HTR-8/SVneo (cell line): ENCODE data around the gene HCCS.

Experiments
- DNase-seq: peaks from one replicate; pipeline ENCODE4 v3.0.0; 2011; ENCODE audit warnings: low spot score, mixed read lengths; ENCODE audit not compliant: insufficient read length
- FAIRE-seq: peaks from 2 replicates; lab custom pipeline; 2011; peaks lifted over from hg19 to GRCh38; lab: Jason Lieb, UNC

The HCCS gene

DNA sequence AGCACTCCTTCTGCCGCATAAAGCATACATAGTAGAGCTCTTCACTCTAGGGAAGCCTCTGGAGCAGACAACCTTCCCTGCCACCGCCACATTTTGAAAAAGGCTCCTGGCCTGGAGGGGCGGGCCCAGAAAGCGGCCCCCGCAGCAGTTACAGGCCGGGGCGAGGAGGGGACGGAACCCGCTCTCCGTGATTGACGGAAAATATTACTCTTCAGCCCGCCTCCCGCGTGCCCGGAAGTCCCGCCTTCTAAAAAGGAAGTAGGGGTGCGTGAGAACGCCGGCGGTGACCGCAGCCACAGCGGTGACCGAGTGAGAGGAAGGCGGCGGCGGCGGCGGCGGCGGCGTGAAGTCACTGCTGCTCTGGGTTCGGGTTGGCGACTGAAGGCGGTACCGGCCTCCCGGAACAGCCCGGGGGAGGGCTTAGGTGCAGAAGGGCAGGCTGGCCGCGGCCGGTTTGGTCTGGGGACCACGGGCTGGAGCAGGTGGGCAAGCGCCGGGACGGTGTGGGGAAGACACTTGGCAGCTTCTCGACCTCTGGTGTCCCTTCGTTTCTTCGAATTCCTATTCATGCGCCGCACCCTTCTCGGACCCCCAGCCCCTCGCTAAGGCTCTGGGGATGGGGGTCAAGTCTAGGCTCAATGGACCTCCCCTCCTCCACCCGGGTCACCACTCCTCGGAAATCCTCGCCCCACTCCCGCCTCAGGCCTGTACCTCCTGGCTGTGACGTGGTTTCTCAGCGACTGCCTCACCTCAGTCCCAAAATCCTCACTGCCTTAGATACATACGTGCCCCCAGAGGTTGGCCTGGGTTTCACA lies at the start of gene HCCS:
Gene HCCS, plus strand, starts transcription at position 296 of the 815 bp plus-strand sequence. CDS start 729 bp downstream, outside the sequence.
- FAIRE-seq: no peak
- DNase-seq: peak; percentile 41

- no peak for DNase-seq
- no peak for FAIRE-seq
Measured at GRCh38 chrX:11064276-11064675, 46.9 kb upstream of the HCCS start.

DNA sequence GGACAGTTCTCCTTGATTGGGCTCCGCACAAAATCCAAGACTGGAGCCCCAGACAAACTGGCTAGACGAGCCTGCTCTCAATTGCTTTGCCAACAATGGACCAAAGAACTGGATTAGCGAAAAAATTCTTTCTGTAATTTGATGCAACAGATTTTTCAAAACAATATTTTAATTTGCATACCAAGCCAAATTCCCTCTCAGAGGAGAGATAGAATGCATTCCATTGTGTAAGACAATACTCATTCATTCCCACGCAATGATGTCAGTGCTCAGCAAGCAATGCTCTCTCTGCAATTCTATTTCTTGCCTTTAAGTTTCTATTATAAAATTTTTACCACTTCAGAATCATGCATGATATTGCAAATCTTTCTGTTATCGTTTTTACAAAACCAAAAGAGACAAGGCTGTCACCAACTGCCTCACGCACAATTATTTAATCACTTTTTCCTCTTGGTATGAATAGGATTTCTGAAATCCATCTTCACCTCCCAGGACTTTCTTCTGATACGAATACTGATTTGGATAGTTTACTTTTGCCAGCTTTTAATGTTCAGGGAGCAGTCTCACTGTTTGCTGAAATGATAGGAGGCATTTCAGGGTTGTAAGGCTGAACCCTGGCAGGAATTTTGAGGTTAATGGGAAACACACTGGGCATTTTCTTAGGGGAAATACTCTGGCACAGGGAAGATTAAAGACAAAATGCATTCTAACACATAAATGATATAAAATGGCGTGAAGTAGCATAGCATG lies 46.1 kb upstream of the HCCS start:
- peak; percentile 9 for FAIRE-seq
- peak; percentile 36 for DNase-seq

GRCh38 chrX:11066812-11067211 lies 44.3 kb upstream of the HCCS start:
- FAIRE-seq (no peak), DNase-seq (no peak)

DNA sequence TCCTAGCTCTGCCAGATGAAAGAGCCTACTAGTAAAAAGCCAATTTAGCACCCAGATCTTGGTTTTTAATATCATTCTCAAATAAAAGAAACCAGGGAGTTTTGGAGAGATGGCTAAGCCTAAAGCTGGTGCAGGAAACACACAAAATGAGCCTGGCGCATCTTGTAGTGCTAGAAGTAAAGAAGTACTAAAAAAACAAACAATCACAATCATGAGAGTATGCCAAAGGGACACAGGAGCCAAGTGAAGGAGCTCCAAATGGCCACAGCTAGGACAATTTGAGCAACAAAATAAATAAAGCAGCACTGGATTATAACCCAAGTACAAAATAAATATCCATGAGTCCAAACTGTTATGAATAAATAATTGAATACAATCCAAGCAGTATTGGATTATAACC lies 37.8 kb upstream of the HCCS start:
- no peak for DNase-seq
- FAIRE-seq: no peak

GRCh38 chrX:11080741-11081305 lies 30.3 kb upstream of the HCCS start:
- DNase-seq (no peak), FAIRE-seq (no peak)

GRCh38 chrX:11081511-11081910 lies 29.6 kb upstream of the HCCS start:
- DNase-seq: no peak
- FAIRE-seq: no peak

DNA sequence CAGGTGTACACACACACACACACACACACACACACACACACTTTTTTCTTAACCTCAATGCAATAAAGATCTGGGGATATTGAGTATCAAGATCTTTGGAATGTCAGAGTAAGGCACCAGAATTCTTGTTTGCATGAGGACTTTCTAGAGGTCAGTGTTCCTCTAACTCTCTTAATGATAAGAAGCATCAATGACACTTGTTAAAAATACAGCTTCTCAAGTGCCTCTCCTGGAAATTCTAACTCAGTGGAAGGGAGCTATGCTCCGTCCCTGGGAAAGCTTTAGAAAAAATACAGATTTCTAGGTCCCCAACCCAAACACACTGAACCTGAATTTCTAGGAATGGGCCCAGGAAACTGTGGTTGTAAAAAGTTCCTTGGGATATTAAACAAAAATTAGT lies 25.8 kb upstream of the HCCS start:
- DNase-seq (no peak), FAIRE-seq (no peak)

DNA sequence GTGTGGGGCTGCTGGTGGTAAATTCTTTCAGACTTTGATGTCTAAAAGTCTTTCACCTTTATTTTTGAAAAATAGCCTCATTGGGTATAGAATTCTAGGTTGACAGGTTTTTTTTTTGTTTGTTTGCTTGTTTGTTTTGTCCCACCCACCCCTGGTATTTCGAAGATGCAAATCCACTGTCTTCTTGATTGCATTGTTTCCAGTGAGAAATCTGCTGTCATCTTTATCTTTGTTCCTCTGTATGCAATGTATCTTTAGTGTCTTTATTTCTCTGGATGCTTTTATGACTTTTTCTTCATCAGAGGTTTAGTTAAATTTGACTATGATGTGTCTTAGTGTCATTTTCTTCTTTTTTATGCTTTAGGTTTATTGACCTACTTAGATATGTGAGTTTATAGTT lies 21.3 kb upstream of the HCCS start:
- no peak for DNase-seq
- FAIRE-seq: no peak

GRCh38 chrX:11097933-11098332 lies 13.2 kb upstream of the HCCS start:
- no peak for DNase-seq
- FAIRE-seq: no peak

GRCh38 chrX:11099465-11099864 lies 11.7 kb upstream of the HCCS start:
- no peak for FAIRE-seq
- no peak for DNase-seq

- DNase-seq: peak; percentile 41
- FAIRE-seq: no peak
Measured at GRCh38 chrX:11100281-11101035, 10.7 kb upstream of the HCCS start.

- no peak for DNase-seq
- FAIRE-seq: no peak
Measured at GRCh38 chrX:11103006-11103405, 8.1 kb upstream of the HCCS start.

- DNase-seq (no peak), FAIRE-seq (no peak)
Measured at GRCh38 chrX:11103751-11104150, 7.4 kb upstream of the HCCS start.

- FAIRE-seq (no peak), DNase-seq (no peak)
Measured at GRCh38 chrX:11105080-11105479, 6.1 kb upstream of the HCCS start.

DNA sequence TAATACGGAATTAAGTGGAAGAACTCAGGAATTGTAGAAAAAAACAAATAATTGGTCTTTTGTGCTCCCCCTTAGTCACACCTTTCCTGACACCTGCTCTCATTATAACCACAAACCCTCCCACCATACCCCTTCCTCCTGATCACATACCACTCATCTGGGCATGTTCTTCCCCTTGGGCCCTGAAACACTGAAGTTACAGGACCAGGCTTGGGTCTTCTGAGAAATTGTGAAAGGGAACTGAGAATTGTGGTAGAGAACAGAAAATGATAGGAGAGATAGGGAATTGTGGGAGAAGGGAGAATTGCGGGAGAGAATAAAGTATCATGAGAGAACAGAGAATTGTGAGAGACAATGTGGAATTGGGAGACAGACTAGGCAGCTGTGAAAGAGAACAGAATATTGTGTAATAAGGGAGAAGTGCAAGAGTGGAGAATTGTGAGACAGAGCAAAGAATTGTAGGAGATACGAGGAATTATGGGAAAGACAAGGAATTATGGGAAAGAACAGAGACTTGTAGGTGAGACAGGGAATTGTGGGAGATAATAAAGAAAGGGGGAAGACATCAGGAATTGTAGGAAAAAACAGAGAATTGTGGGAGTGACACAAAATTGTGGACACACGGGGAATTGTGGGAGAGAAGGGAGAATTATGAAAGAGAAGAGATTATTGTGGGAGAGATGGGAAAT lies 2.7 kb upstream of the HCCS start:
- no peak for FAIRE-seq
- no peak for DNase-seq

DNA sequence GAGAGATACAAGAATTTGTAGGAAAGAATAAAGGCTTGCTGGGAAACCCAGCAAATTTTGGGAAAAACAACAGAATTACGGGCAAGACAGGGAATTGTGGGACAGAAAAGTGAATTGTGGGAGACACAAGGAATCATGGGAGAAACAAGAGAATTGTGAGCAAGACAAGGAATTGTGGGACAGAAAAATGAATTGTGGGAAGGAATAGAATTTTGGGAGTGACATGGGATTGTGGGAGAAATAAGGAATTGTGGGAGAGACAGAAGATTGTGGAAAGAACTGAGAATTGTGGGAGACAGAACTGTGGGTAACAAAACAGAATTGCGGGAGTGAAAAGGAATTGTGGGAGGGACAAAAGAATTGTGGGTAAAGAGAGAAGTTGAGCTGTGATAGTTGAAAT lies 1.2 kb upstream of the HCCS start:
- FAIRE-seq (no peak), DNase-seq (no peak)

GRCh38 chrX:11111947-11112346 lies 815 bp downstream of the HCCS start:
- FAIRE-seq (no peak), DNase-seq (no peak)

DNA sequence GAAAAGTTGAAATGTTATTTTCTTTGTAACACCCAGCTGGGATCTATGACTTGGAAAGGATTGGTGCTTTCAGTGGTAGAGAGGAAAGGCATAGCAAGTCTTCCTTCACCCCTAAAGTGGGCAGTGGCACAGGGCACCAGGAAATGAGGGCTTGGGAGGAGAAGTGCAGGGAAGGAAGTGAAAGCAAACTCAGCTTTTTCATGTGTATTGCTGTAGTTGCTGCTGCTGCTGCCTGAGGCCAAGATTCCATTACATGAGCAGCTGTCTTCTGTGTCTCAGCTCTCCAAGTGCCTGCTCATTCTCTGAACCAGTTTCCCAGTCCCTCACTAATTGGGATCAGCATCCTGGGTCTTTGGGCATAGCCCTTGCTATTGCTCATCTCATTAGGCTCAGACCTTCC lies 2.6 kb downstream of the HCCS start:
- DNase-seq: no peak

GRCh38 chrX:11117745-11118144 lies 6.6 kb downstream of the HCCS start:
- FAIRE-seq (no peak), DNase-seq (no peak)

More for the DNA sequence above, 2.6 kb downstream of the HCCS start:
- no peak for FAIRE-seq
